ENCODE measurements around the gene NECTIN3.

Gene NECTIN3, protein sequence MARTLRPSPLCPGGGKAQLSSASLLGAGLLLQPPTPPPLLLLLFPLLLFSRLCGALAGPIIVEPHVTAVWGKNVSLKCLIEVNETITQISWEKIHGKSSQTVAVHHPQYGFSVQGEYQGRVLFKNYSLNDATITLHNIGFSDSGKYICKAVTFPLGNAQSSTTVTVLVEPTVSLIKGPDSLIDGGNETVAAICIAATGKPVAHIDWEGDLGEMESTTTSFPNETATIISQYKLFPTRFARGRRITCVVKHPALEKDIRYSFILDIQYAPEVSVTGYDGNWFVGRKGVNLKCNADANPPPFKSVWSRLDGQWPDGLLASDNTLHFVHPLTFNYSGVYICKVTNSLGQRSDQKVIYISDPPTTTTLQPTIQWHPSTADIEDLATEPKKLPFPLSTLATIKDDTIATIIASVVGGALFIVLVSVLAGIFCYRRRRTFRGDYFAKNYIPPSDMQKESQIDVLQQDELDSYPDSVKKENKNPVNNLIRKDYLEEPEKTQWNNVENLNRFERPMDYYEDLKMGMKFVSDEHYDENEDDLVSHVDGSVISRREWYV

GRCh38 chr3:111071257-111072030, at the start of gene NECTIN3:
Gene NECTIN3 (plus strand): TSS chr3:111071816. CDS start chr3:111072018, 202 bp downstream.
- Histone ChIP-seq H3K4me1 (ENCODE audit: control insufficient read depth in 1 of 2, insufficient read depth in 2 of 2, low read length in 2 of 2) (peaks cover 5 to 15% of the 10 kb centered on the region in 2 donors), H3K4me3 (ENCODE audit: low read depth in 1 of 2, low read length in 2 of 2) (peak within 1 kb of the TSS; percentile 93 to 96), H3K27me3 (ENCODE audit: control insufficient read depth in 1 of 2, insufficient read depth in 2 of 2, low read length in 2 of 2) (no peaks in the 10 kb centered on the region), H3K27ac (ENCODE audit: low read depth, low read length) (peak within 1 kb of the TSS; percentile 69), H3K9me3 (ENCODE audit: control insufficient read depth in 1 of 2, low read length in 2 of 2) (no peaks in the 10 kb centered on the region), H3K9ac (ENCODE audit: low read depth in 1 of 2, low read length in 2 of 2) (peak within 1 kb of the TSS; percentile 91 to 92), H3K36me3 (ENCODE audit: control insufficient read depth in 1 of 2, insufficient read depth in 2 of 2, low read length in 2 of 2) (no peaks in the 10 kb centered on the region)

GRCh38 chr3:111027868-111028267, 43.7 kb upstream of the NECTIN3 start:
- Histone ChIP-seq H3K9ac (ENCODE audit: low read depth in 1 of 2, low read length in 2 of 2) (no peak overlapping the region), H3K4me3 (ENCODE audit: low read depth in 1 of 2, low read length in 2 of 2) (no peak overlapping the region), H3K27me3 (ENCODE audit: control insufficient read depth in 1 of 2, insufficient read depth in 2 of 2, low read length in 2 of 2) (no peaks in the 10 kb centered on the region), H3K36me3 (ENCODE audit: control insufficient read depth in 1 of 2, insufficient read depth in 2 of 2, low read length in 2 of 2) (no peaks in the 10 kb centered on the region), H3K4me1 (ENCODE audit: control insufficient read depth in 1 of 2, insufficient read depth in 2 of 2, low read length in 2 of 2) (peaks cover 0 to 8% of the 10 kb centered on the region in 2 donors), H3K9me3 (ENCODE audit: control insufficient read depth in 1 of 2, low read length in 2 of 2) (no peaks in the 10 kb centered on the region), H3K27ac (ENCODE audit: low read depth, low read length) (no peak overlapping the region)

GRCh38 chr3:111031538-111031937, 40.1 kb upstream of the NECTIN3 start:
- H3K9me3 ChIP-seq (ENCODE audit: control insufficient read depth in 1 of 2, low read length in 2 of 2) = no peaks in the 10 kb centered on the region
- peaks cover 0 to 8% of the 10 kb centered on the region in 2 donors for H3K4me1 ChIP-seq (ENCODE audit: control insufficient read depth in 1 of 2, insufficient read depth in 2 of 2, low read length in 2 of 2)
- H3K27ac ChIP-seq (ENCODE audit: low read depth, low read length) = no peak overlapping the region
- H3K9ac ChIP-seq (ENCODE audit: low read depth in 1 of 2, low read length in 2 of 2) = no peak overlapping the region
- no peaks in the 10 kb centered on the region for H3K27me3 ChIP-seq (ENCODE audit: control insufficient read depth in 1 of 2, insufficient read depth in 2 of 2, low read length in 2 of 2)
- H3K36me3 ChIP-seq (ENCODE audit: control insufficient read depth in 1 of 2, insufficient read depth in 2 of 2, low read length in 2 of 2) = no peaks in the 10 kb centered on the region
- H3K4me3 ChIP-seq (ENCODE audit: low read depth in 1 of 2, low read length in 2 of 2) = no peak overlapping the region

GRCh38 chr3:111032677-111033076, 38.9 kb upstream of the NECTIN3 start:
- no peak overlapping the region for H3K4me3 ChIP-seq (ENCODE audit: low read depth in 1 of 2, low read length in 2 of 2)
- no peaks in the 10 kb centered on the region for H3K9me3 ChIP-seq (ENCODE audit: control insufficient read depth in 1 of 2, low read length in 2 of 2)
- H3K27me3 ChIP-seq (ENCODE audit: control insufficient read depth in 1 of 2, insufficient read depth in 2 of 2, low read length in 2 of 2) = no peaks in the 10 kb centered on the region
- H3K9ac ChIP-seq (ENCODE audit: low read depth in 1 of 2, low read length in 2 of 2) = no peak overlapping the region
- peaks cover 0 to 8% of the 10 kb centered on the region in 2 donors for H3K4me1 ChIP-seq (ENCODE audit: control insufficient read depth in 1 of 2, insufficient read depth in 2 of 2, low read length in 2 of 2)
- H3K36me3 ChIP-seq (ENCODE audit: control insufficient read depth in 1 of 2, insufficient read depth in 2 of 2, low read length in 2 of 2) = no peaks in the 10 kb centered on the region
- H3K27ac ChIP-seq (ENCODE audit: low read depth, low read length) = no peak overlapping the region

- Histone ChIP-seq H3K36me3 (ENCODE audit: control insufficient read depth in 1 of 2, insufficient read depth in 2 of 2, low read length in 2 of 2) (no peaks in the 10 kb centered on the region), H3K4me3 (ENCODE audit: low read depth in 1 of 2, low read length in 2 of 2) (no peak overlapping the region), H3K4me1 (ENCODE audit: control insufficient read depth in 1 of 2, insufficient read depth in 2 of 2, low read length in 2 of 2) (peaks cover 0 to 8% of the 10 kb centered on the region in 2 donors), H3K27ac (ENCODE audit: low read depth, low read length) (no peak overlapping the region), H3K9ac (ENCODE audit: low read depth in 1 of 2, low read length in 2 of 2) (no peak overlapping the region), H3K9me3 (ENCODE audit: control insufficient read depth in 1 of 2, low read length in 2 of 2) (no peaks in the 10 kb centered on the region), H3K27me3 (ENCODE audit: control insufficient read depth in 1 of 2, insufficient read depth in 2 of 2, low read length in 2 of 2) (no peaks in the 10 kb centered on the region)
These were observed 38.1 kb upstream of the NECTIN3 start for GRCh38 chr3:111033470-111034050.

DNA sequence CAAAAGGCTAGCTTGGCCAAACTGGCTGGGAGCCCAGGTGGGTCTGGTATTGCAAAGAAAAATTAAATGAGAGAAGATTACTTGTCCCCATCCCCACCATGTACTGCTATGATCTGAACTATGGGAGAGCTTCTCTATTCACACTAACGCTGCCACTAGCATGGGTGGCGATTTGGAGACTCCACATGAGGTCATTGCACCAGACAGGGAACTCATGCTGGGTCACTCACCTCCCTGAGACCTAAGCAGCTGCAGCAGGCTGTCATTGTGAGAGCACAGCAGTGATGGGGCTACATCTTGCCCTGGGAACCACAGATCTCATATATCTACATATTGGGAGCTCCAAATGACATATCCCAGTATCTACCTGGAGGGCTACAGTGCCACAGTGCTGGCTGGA, 36.3 kb upstream of the NECTIN3 start:
- no peaks in the 10 kb centered on the region for H3K9me3 ChIP-seq (ENCODE audit: control insufficient read depth in 1 of 2, low read length in 2 of 2)
- no peak overlapping the region for H3K27ac ChIP-seq (ENCODE audit: low read depth, low read length)
- no peaks in the 10 kb centered on the region for H3K27me3 ChIP-seq (ENCODE audit: control insufficient read depth in 1 of 2, insufficient read depth in 2 of 2, low read length in 2 of 2)

DNA sequence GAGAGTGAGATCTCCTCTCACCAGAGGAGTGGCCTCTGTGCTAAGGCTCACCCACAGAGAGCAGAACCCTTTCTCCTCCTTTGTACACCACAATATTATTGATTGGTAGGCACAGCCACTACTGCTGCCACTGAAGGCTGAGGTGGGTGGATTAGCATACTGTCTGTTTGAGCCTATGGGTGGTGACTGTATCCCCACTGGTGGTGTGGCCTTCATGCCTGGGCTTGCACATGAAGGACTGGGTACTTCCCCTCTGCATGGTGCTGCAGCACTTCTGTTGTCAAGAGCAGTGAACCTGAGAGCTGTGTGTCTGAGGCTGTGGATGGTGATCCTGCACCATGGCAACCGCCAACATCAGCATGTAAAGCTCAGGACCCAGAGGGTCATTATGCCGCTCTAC, 35.7 kb upstream of the NECTIN3 start:
- no peaks in the 10 kb centered on the region for H3K27me3 ChIP-seq (ENCODE audit: control insufficient read depth in 1 of 2, insufficient read depth in 2 of 2, low read length in 2 of 2)
- no peak overlapping the region for H3K27ac ChIP-seq (ENCODE audit: low read depth, low read length)
- no peaks in the 10 kb centered on the region for H3K9me3 ChIP-seq (ENCODE audit: control insufficient read depth in 1 of 2, low read length in 2 of 2)

More for the DNA sequence above, 36.3 kb upstream of the NECTIN3 start:
- Histone ChIP-seq H3K36me3 (ENCODE audit: control insufficient read depth in 1 of 2, insufficient read depth in 2 of 2, low read length in 2 of 2) (no peaks in the 10 kb centered on the region), H3K9ac (ENCODE audit: low read depth in 1 of 2, low read length in 2 of 2) (no peak overlapping the region), H3K4me1 (ENCODE audit: control insufficient read depth in 1 of 2, insufficient read depth in 2 of 2, low read length in 2 of 2) (peaks cover 0 to 8% of the 10 kb centered on the region in 2 donors), H3K4me3 (ENCODE audit: low read depth in 1 of 2, low read length in 2 of 2) (no peak overlapping the region)

GRCh38 chr3:111040959-111041358, 30.7 kb upstream of the NECTIN3 start:
- Histone ChIP-seq H3K9me3 (ENCODE audit: control insufficient read depth in 1 of 2, low read length in 2 of 2) (no peaks in the 10 kb centered on the region), H3K27me3 (ENCODE audit: control insufficient read depth in 1 of 2, insufficient read depth in 2 of 2, low read length in 2 of 2) (no peaks in the 10 kb centered on the region), H3K4me3 (ENCODE audit: low read depth in 1 of 2, low read length in 2 of 2) (no peak overlapping the region), H3K36me3 (ENCODE audit: control insufficient read depth in 1 of 2, insufficient read depth in 2 of 2, low read length in 2 of 2) (no peaks in the 10 kb centered on the region), H3K4me1 (ENCODE audit: control insufficient read depth in 1 of 2, insufficient read depth in 2 of 2, low read length in 2 of 2) (no peaks in the 10 kb centered on the region), H3K9ac (ENCODE audit: low read depth in 1 of 2, low read length in 2 of 2) (no peak overlapping the region), H3K27ac (ENCODE audit: low read depth, low read length) (no peak overlapping the region)

More for the DNA sequence above, 35.7 kb upstream of the NECTIN3 start:
- Histone ChIP-seq H3K36me3 (ENCODE audit: control insufficient read depth in 1 of 2, insufficient read depth in 2 of 2, low read length in 2 of 2) (no peaks in the 10 kb centered on the region), H3K4me1 (ENCODE audit: control insufficient read depth in 1 of 2, insufficient read depth in 2 of 2, low read length in 2 of 2) (peaks cover 0 to 7% of the 10 kb centered on the region in 2 donors), H3K4me3 (ENCODE audit: low read depth in 1 of 2, low read length in 2 of 2) (no peak overlapping the region), H3K9ac (ENCODE audit: low read depth in 1 of 2, low read length in 2 of 2) (no peak overlapping the region)

- no peak overlapping the region for H3K4me3 ChIP-seq (ENCODE audit: low read depth in 1 of 2, low read length in 2 of 2)
- H3K27ac ChIP-seq (ENCODE audit: low read depth, low read length) = no peak overlapping the region
- H3K27me3 ChIP-seq (ENCODE audit: control insufficient read depth in 1 of 2, insufficient read depth in 2 of 2, low read length in 2 of 2) = no peaks in the 10 kb centered on the region
- no peaks in the 10 kb centered on the region for H3K9me3 ChIP-seq (ENCODE audit: control insufficient read depth in 1 of 2, low read length in 2 of 2)
- H3K36me3 ChIP-seq (ENCODE audit: control insufficient read depth in 1 of 2, insufficient read depth in 2 of 2, low read length in 2 of 2) = no peaks in the 10 kb centered on the region
- no peaks in the 10 kb centered on the region for H3K4me1 ChIP-seq (ENCODE audit: control insufficient read depth in 1 of 2, insufficient read depth in 2 of 2, low read length in 2 of 2)
- no peak overlapping the region for H3K9ac ChIP-seq (ENCODE audit: low read depth in 1 of 2, low read length in 2 of 2)
These were observed 26.1 kb upstream of the NECTIN3 start for GRCh38 chr3:111045564-111045963.

- Histone ChIP-seq H3K27me3 (ENCODE audit: control insufficient read depth in 1 of 2, insufficient read depth in 2 of 2, low read length in 2 of 2) (no peaks in the 10 kb centered on the region), H3K9ac (ENCODE audit: low read depth in 1 of 2, low read length in 2 of 2) (no peak overlapping the region), H3K36me3 (ENCODE audit: control insufficient read depth in 1 of 2, insufficient read depth in 2 of 2, low read length in 2 of 2) (no peaks in the 10 kb centered on the region), H3K27ac (ENCODE audit: low read depth, low read length) (no peak overlapping the region), H3K4me3 (ENCODE audit: low read depth in 1 of 2, low read length in 2 of 2) (no peak overlapping the region), H3K9me3 (ENCODE audit: control insufficient read depth in 1 of 2, low read length in 2 of 2) (no peaks in the 10 kb centered on the region), H3K4me1 (ENCODE audit: control insufficient read depth in 1 of 2, insufficient read depth in 2 of 2, low read length in 2 of 2) (no peaks in the 10 kb centered on the region)
These were observed 24.6 kb upstream of the NECTIN3 start for GRCh38 chr3:111047042-111047441.

All from duodenal mucosa (tissue), 2 donors.